HEK293 (cell line): ENCODE results near the gene OR52M1.

Source experiments
- CTCF ChIA-PET: fragments of 350-600 bp; formaldehyde crosslinking; extraction: SDS; loops from one replicate; lab custom pipeline; 2021; ENCODE audit warnings: antibody characterized with exemption; lab: Yijun Ruan, JAX
- POLR2A ChIA-PET: fragments of 300-600 bp; formaldehyde crosslinking; extraction: SDS; loops from one replicate; lab custom pipeline; 2020; ENCODE audit warnings: antibody characterized with exemption, inconsistent platforms; lab: Yijun Ruan, JAX
- H3K27ac ChIP-seq: fragments of 200-500 bp; sonication (Bioruptor generic); 2 replicates; pipeline ENCODE4 v1.5.1; 2014; ENCODE audit warnings: low read depth, low read length, control low read depth, inconsistent platforms; ENCODE audit errors: extremely low read depth
- H3K36me3 ChIP-seq, 2 experiments: fragments of 200-500 bp in 1 of 2; sonication (Bioruptor generic) in 1 of 2; 1 replicate in 1 of 2; 2 replicates in 1 of 2; pipeline ENCODE4 v1.5.1; 2014 to 2017; ENCODE audit warnings: inconsistent platforms in 2 of 2, low read length in 2 of 2; ENCODE audit not compliant: control insufficient read depth in 2 of 2, insufficient read depth in 1 of 2
- H3K4me1 ChIP-seq: fragments of 200-500 bp; sonication (Bioruptor generic); 2 replicates; pipeline ENCODE4 v1.5.1; 2014; ENCODE audit warnings: mild to moderate bottlenecking, low read length, inconsistent platforms; ENCODE audit not compliant: control insufficient read depth, insufficient read depth
- H3K4me3 ChIP-seq: 2 replicates; pipeline ENCODE4 v1.5.1; 2011; ENCODE audit warnings: low read depth, mild to moderate bottlenecking, control low read depth, low read length, moderate library complexity
- H3K9me3 ChIP-seq: fragments of 200-500 bp; sonication (Bioruptor generic); 2 replicates; pipeline ENCODE4 v1.5.1; 2014; ENCODE audit warnings: low read depth, low read length, inconsistent platforms; ENCODE audit not compliant: control insufficient read depth, insufficient read depth
- BCL11A ChIP-seq: fragments of 450-650 bp; formaldehyde crosslinking; IDR thresholded peaks from 2 replicates; pipeline ENCODE4 v1.5.1; 2016; ENCODE audit warnings: low read depth, missing biosample characterization, missing genetic modification characterization
- HOXA7 ChIP-seq: sonication (generic); formaldehyde crosslinking; IDR thresholded peaks from 2 replicates; pipeline ENCODE4 v1.8.1; 2022; ENCODE audit warnings: missing genetic modification reagents, borderline replicate concordance
- TRIM28 ChIP-seq: IDR thresholded peaks from 2 replicates; pipeline ENCODE4 v1.6.1; 2011; ENCODE audit warnings: low read length, control low read depth, borderline replicate concordance
- WT1 ChIP-seq: fragments of 450-650 bp; formaldehyde crosslinking; IDR thresholded peaks from 2 replicates; pipeline ENCODE4 v1.5.1; 2016; ENCODE audit warnings: missing biosample characterization, missing genetic modification characterization
- ZBTB21 ChIP-seq: fragments of 450-650 bp; formaldehyde crosslinking; IDR thresholded peaks from 2 replicates; pipeline ENCODE4 v1.5.1; 2017; ENCODE audit warnings: missing biosample characterization, missing genetic modification characterization
- ZBTB48 ChIP-seq: fragments of 450-650 bp; formaldehyde crosslinking; IDR thresholded peaks from 2 replicates; pipeline ENCODE4 v1.5.1; 2016; ENCODE audit warnings: missing biosample characterization, missing genetic modification characterization
- ZBTB49 ChIP-seq: fragments of 450-650 bp; formaldehyde crosslinking; IDR thresholded peaks from 2 replicates; pipeline ENCODE4 v1.5.1; 2016; ENCODE audit warnings: missing biosample characterization, missing genetic modification characterization, low read depth
- ZFP3 ChIP-seq: fragments of 450-650 bp; formaldehyde crosslinking; IDR thresholded peaks from 2 replicates; pipeline ENCODE4 v1.5.1; 2016; ENCODE audit warnings: low read depth, missing biosample characterization, missing genetic modification characterization
- ZNF132 ChIP-seq: fragments of 450-650 bp; formaldehyde crosslinking; IDR thresholded peaks from 2 replicates; pipeline ENCODE4 v1.5.1; 2017; ENCODE audit warnings: missing biosample characterization, missing genetic modification characterization, borderline replicate concordance
- ZNF138 ChIP-seq: fragments of 450-650 bp; formaldehyde crosslinking; IDR thresholded peaks from 2 replicates; pipeline ENCODE4 v1.5.1; 2016; ENCODE audit warnings: missing biosample characterization, missing genetic modification characterization, borderline replicate concordance
- ZNF146 ChIP-seq: fragments of 450-650 bp; formaldehyde crosslinking; IDR thresholded peaks from 2 replicates; pipeline ENCODE4 v1.5.1; 2016; ENCODE audit warnings: missing biosample characterization, missing genetic modification characterization
- ZNF16 ChIP-seq: fragments of 450-650 bp; formaldehyde crosslinking; IDR thresholded peaks from 2 replicates; pipeline ENCODE4 v1.5.1; 2016; ENCODE audit warnings: low read depth, missing biosample characterization, missing genetic modification characterization
- ZNF18 ChIP-seq: fragments of 450-650 bp; formaldehyde crosslinking; IDR thresholded peaks from 2 replicates; pipeline ENCODE4 v1.5.1; 2016; ENCODE audit warnings: missing biosample characterization, missing genetic modification characterization
- ZNF26 ChIP-seq: fragments of 450-650 bp; formaldehyde crosslinking; IDR thresholded peaks from 2 replicates; pipeline ENCODE4 v1.5.1; 2016; ENCODE audit warnings: missing biosample characterization, missing genetic modification characterization
- ZNF311 ChIP-seq: fragments of 450-650 bp; formaldehyde crosslinking; IDR thresholded peaks from 2 replicates; pipeline ENCODE4 v1.5.1; 2017; ENCODE audit warnings: missing biosample characterization, missing genetic modification characterization, borderline replicate concordance
- ZNF362 ChIP-seq: fragments of 450-650 bp; formaldehyde crosslinking; IDR thresholded peaks from 2 replicates; pipeline ENCODE4 v1.5.1; 2016; ENCODE audit warnings: missing biosample characterization, missing genetic modification characterization
- ZNF449 ChIP-seq: fragments of 450-650 bp; formaldehyde crosslinking; IDR thresholded peaks from 2 replicates; pipeline ENCODE4 v1.5.1; 2017; ENCODE audit warnings: missing biosample characterization, mild to moderate bottlenecking, missing genetic modification characterization, moderate library complexity
- ZNF488 ChIP-seq: fragments of 450-650 bp; formaldehyde crosslinking; IDR thresholded peaks from 2 replicates; pipeline ENCODE4 v1.5.1; 2016; ENCODE audit warnings: missing biosample characterization, missing genetic modification characterization
- ZNF514 ChIP-seq: fragments of 450-650 bp; formaldehyde crosslinking; IDR thresholded peaks from 2 replicates; pipeline ENCODE4 v1.5.1; 2016; ENCODE audit warnings: missing biosample characterization, missing genetic modification characterization
- ZNF555 ChIP-seq: fragments of 450-650 bp; formaldehyde crosslinking; conservative IDR thresholded peaks from 2 replicates; pipeline ENCODE4 v1.5.1; 2017; ENCODE audit warnings: missing biosample characterization, mild to moderate bottlenecking, missing genetic modification characterization, inconsistent platforms
- ZNF560 ChIP-seq: fragments of 450-650 bp; formaldehyde crosslinking; IDR thresholded peaks from 2 replicates; pipeline ENCODE4 v1.5.1; 2017; ENCODE audit warnings: missing biosample characterization, missing genetic modification characterization, borderline replicate concordance
- ZNF571 ChIP-seq: fragments of 450-650 bp; formaldehyde crosslinking; IDR thresholded peaks from 2 replicates; pipeline ENCODE4 v1.5.0; 2017; ENCODE audit warnings: missing biosample characterization, missing genetic modification characterization
- ZNF629 ChIP-seq: fragments of 450-650 bp; formaldehyde crosslinking; IDR thresholded peaks from 2 replicates; pipeline ENCODE4 v1.5.1; 2017; ENCODE audit warnings: missing biosample characterization, missing genetic modification characterization
- ZNF768 ChIP-seq: fragments of 450-650 bp; formaldehyde crosslinking; IDR thresholded peaks from 2 replicates; pipeline ENCODE4 v1.5.1; 2018; ENCODE audit warnings: missing biosample characterization, mild to moderate bottlenecking, missing genetic modification characterization
- ZNF785 ChIP-seq: fragments of 450-650 bp; formaldehyde crosslinking; IDR thresholded peaks from 2 replicates; pipeline ENCODE4 v1.5.1; 2016; ENCODE audit warnings: missing biosample characterization, missing genetic modification characterization
- ZSCAN4 ChIP-seq: fragments of 450-650 bp; formaldehyde crosslinking; IDR thresholded peaks from 2 replicates; pipeline ENCODE4 v1.5.1; 2017; ENCODE audit warnings: missing biosample characterization, missing genetic modification characterization

Gene OR52M1

GRCh38 chr11:4565371-4565770, 20.4 kb downstream of the OR52M1 start:
- ChIA-PET POLR2A (no interaction called here), CTCF (interaction anchor here (0.7 to 2.8 kb wide), 2 partner anchors 378 to 1630 kb away, joined by 5 to 16 read pairs; no protein-coding TSS in a partner anchor)
- Histone ChIP-seq H3K36me3 (no peaks in the 10 kb centered on the region), H3K9me3 (no peaks in the 10 kb centered on the region), H3K27ac (no peak overlapping the region), H3K4me3 (no peak overlapping the region), H3K4me1 (no peaks in the 10 kb centered on the region)
- no peak for TF ChIP-seq ZNF449 (tag by site-specific recombination)
- no peak for TF ChIP-seq ZNF18 (tag by site-specific recombination)
- TF ChIP-seq ZNF514 (tag by site-specific recombination) = no peak
- TF ChIP-seq ZSCAN4 (tag by site-specific recombination) = no peak
- TF ChIP-seq ZNF629 (tag by site-specific recombination) = no peak
- TF ChIP-seq ZNF362 = no peak
- no peak for TF ChIP-seq ZFP3 (tag by site-specific recombination)
- TF ChIP-seq ZNF555 (tag by site-specific recombination) = no peak
- TF ChIP-seq TRIM28 = no peak
- TF ChIP-seq ZNF132 (tag by site-specific recombination) = no peak
- TF ChIP-seq ZBTB49 (tag by site-specific recombination) = no peak

- CTCF ChIA-PET = interaction anchor here (0.7 to 0.9 kb wide), 2 partner anchors 76 to 1784 kb away, joined by 3 read pairs; no protein-coding TSS in a partner anchor
- Histone ChIP-seq H3K36me3 (no peaks in the 10 kb centered on the region), H3K9me3 (no peaks in the 10 kb centered on the region), H3K4me1 (no peaks in the 10 kb centered on the region), H3K4me3 (no peak overlapping the region), H3K27ac (no peak overlapping the region)
- POLR2A ChIA-PET = no interaction called here
- TF ChIP-seq BCL11A (no peak), ZBTB21 (tag by site-specific recombination) (no peak), ZNF16 (tag by site-specific recombination) (no peak), HOXA7 (no peak), ZNF146 (no peak), ZNF560 (tag by site-specific recombination) (no peak), ZNF311 (tag by site-specific recombination) (no peak), ZNF138 (tag by site-specific recombination) (no peak), ZBTB48 (tag by site-specific recombination) (no peak), ZNF488 (tag by site-specific recombination) (no peak), ZNF571 (tag by site-specific recombination) (no peak), ZNF785 (no peak), ZNF768 (tag by site-specific recombination) (no peak), WT1 (tag by site-specific recombination) (no peak), ZNF26 (tag by site-specific recombination) (no peak)
These were observed 24.1 kb downstream of the OR52M1 start for GRCh38 chr11:4569075-4569474.
